MCF 10A (cell line): ENCODE results near the gene TCEAL3. TPM values are rescaled to one million over a fixed set of nuclear protein-coding genes. Genes with fewer than 3 reads are reported as not detected.
"Not testable (repeated sequence)": the region's sequence is repeated elsewhere in the genome, so short reads cannot be mapped to it uniquely, and the experiment has no call there.

Experiments used
- BruUV-seq: library from RNA; stranded (reverse); fragments of 400-500 nt; replicated peaks from 2 replicates; lab custom pipeline; 2021; lab: Mats Ljungman, UMichigan
- CTCF ChIA-PET: fragments of 300-600 bp; sonication (Branson Sonifier 250); formaldehyde crosslinking; extraction: SDS; loops from one replicate; lab custom pipeline; 2021; ENCODE audit warnings: antibody characterized with exemption, inconsistent platforms; lab: Yijun Ruan, JAX
- POLR2A ChIA-PET: fragments of 300-600, 350-650 bp; sonication (Branson Sonifier 250); formaldehyde crosslinking; extraction: SDS; loops from one replicate; lab custom pipeline; 2020; ENCODE audit warnings: antibody characterized with exemption, inconsistent platforms; lab: Yijun Ruan, JAX
- DNase-seq: peaks from one replicate; pipeline ENCODE4 v3.0.0-alpha.2; 2018; ENCODE audit not compliant: unreplicated experiment
- H3K27ac Mint-ChIP-seq: one replicate; pipeline ENCODE4 v1.8.0; 2022; ENCODE audit warnings: mild to moderate bottlenecking, low read depth, mixed read lengths; ENCODE audit not compliant: unreplicated experiment
- H3K27me3 Mint-ChIP-seq: one replicate; pipeline ENCODE4 v1.8.0; 2022; ENCODE audit warnings: mixed read lengths; ENCODE audit not compliant: insufficient read depth, unreplicated experiment
- H3K36me3 Mint-ChIP-seq: one replicate; pipeline ENCODE4 v1.8.0; 2022; ENCODE audit warnings: mild to moderate bottlenecking, moderate library complexity, mixed read lengths; ENCODE audit not compliant: insufficient read depth, unreplicated experiment
- H3K4me1 Mint-ChIP-seq: one replicate; pipeline ENCODE4 v1.8.0; 2022; ENCODE audit warnings: mixed read lengths; ENCODE audit not compliant: insufficient read depth, unreplicated experiment
- H3K4me3 Mint-ChIP-seq: one replicate; pipeline ENCODE4 v1.8.0; 2022; ENCODE audit warnings: mild to moderate bottlenecking, moderate library complexity, mixed read lengths; ENCODE audit not compliant: unreplicated experiment
- H3K9me3 Mint-ChIP-seq: one replicate; pipeline ENCODE4 v1.8.0; 2022; ENCODE audit warnings: mixed read lengths; ENCODE audit not compliant: unreplicated experiment
- intact Hi-C: fragments of 100-400 bp; cut with micrococcal nuclease; formaldehyde crosslinking; loops from 2 replicates; pipeline ENCODE4 v1.14.1; 2022
- total RNA-seq: library from RNA; stranded (reverse); gene quantifications from 2 replicates; pipeline ENCODE4 v1.2.3, GENCODE V29; 2022
- TF ChIP-seq, protein P1 (sequence below): fragments of 200-600 bp; IDR thresholded peaks from one replicate; pipeline ENCODE4 v1.8.0; 2022; ENCODE audit warnings: antibody characterized with exemption, mild to moderate bottlenecking; ENCODE audit not compliant: unreplicated experiment

The TCEAL3 gene
- total RNA-seq, 1 experiment from 2014 or later = 15.1 TPM

DNA sequence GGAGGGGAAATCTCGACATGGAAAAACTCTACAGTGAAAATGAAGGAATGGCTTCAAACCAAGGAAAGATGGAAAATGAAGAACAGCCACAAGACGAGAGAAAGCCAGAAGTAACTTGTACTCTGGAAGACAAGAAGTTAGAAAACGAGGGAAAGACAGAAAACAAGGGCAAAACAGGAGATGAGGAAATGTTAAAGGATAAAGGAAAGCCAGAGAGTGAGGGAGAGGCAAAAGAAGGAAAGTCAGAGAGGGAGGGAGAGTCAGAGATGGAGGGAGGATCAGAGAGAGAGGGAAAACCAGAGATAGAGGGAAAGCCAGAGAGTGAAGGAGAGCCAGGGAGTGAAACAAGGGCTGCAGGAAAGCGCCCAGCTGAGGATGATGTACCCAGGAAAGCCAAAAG lies 21.1 kb upstream of the TCEAL3 start:
- Mint-ChIP-seq H3K9me3 (peaks cover 6% of the 10 kb centered on the region), H3K4me1 (peaks cover 7% of the 10 kb centered on the region), H3K27me3 (peaks cover 41% of the 10 kb centered on the region), H3K36me3 (peaks cover 17% of the 10 kb centered on the region), H3K4me3 (peak overlapping the region; percentile 88), H3K27ac (no peak overlapping the region)
- TF ChIP-seq, protein P1, sequence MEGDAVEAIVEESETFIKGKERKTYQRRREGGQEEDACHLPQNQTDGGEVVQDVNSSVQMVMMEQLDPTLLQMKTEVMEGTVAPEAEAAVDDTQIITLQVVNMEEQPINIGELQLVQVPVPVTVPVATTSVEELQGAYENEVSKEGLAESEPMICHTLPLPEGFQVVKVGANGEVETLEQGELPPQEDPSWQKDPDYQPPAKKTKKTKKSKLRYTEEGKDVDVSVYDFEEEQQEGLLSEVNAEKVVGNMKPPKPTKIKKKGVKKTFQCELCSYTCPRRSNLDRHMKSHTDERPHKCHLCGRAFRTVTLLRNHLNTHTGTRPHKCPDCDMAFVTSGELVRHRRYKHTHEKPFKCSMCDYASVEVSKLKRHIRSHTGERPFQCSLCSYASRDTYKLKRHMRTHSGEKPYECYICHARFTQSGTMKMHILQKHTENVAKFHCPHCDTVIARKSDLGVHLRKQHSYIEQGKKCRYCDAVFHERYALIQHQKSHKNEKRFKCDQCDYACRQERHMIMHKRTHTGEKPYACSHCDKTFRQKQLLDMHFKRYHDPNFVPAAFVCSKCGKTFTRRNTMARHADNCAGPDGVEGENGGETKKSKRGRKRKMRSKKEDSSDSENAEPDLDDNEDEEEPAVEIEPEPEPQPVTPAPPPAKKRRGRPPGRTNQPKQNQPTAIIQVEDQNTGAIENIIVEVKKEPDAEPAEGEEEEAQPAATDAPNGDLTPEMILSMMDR = no peak
- no peak for DNase-seq
- CTCF ChIA-PET = interaction anchor here (0.6 kb wide), 1 partner anchor 126 kb away, joined by 3 read pairs; no protein-coding TSS in a partner anchor
- POLR2A ChIA-PET = interaction anchor here (1.2 kb wide), 1 partner anchor 9 kb away, joined by 3 read pairs; no protein-coding TSS in a partner anchor
- no TSS peak for BruUV-seq
- intact Hi-C loops = loop anchor here (5.0 kb wide), 1 partner anchor 101 kb away; the partner anchor contains the start of gene MORF4L2

GRCh38 chrX:103592295-103592694 lies 15.5 kb upstream of the TCEAL3 start:
- CTCF ChIA-PET, H3K4me1 Mint-ChIP-seq, H3K4me3 Mint-ChIP-seq, DNase-seq, BruUV-seq, H3K27ac Mint-ChIP-seq, H3K9me3 Mint-ChIP-seq, intact Hi-C loops: not testable (repeated sequence)
- peaks cover 29% of the 10 kb centered on the region for H3K27me3 Mint-ChIP-seq
- POLR2A ChIA-PET = interaction anchor here (0.8 kb wide), 1 partner anchor 10 kb away, joined by 3 read pairs; no protein-coding TSS in a partner anchor
- H3K36me3 Mint-ChIP-seq = peaks cover 23% of the 10 kb centered on the region

GRCh38 chrX:103595202-103595601 lies 12.6 kb upstream of the TCEAL3 start:
- H3K9me3 Mint-ChIP-seq, intact Hi-C loops, BruUV-seq, H3K4me3 Mint-ChIP-seq, H3K27ac Mint-ChIP-seq, CTCF ChIA-PET, DNase-seq, H3K4me1 Mint-ChIP-seq: not testable (repeated sequence)
- Mint-ChIP-seq H3K27me3 (peaks cover 11% of the 10 kb centered on the region), H3K36me3 (peaks cover 16% of the 10 kb centered on the region)
- POLR2A ChIA-PET = interaction anchor here (0.6 kb wide), 1 partner anchor 9 kb away, joined by 3 read pairs; no protein-coding TSS in a partner anchor

- DNase-seq = no peak
- Mint-ChIP-seq H3K27me3 (peaks cover 73% of the 10 kb centered on the region), H3K4me1 (peaks cover 14% of the 10 kb centered on the region), H3K4me3 (peak overlapping the region; percentile 81), H3K9me3 (no peaks in the 10 kb centered on the region), H3K36me3 (no peaks in the 10 kb centered on the region), H3K27ac (peak overlapping the region; percentile 87)
- CTCF ChIA-PET = no interaction called here
- intact Hi-C loops = no loop called here
- no TSS peak for BruUV-seq
- POLR2A ChIA-PET = interaction anchor here (0.6 kb wide), 1 partner anchor 76 kb away, joined by 3 read pairs; no protein-coding TSS in a partner anchor
- TF ChIP-seq, protein P1 = no peak
Observed at GRCh38 chrX:103608306-103608963, 672 bp downstream of the TCEAL3 start.

GRCh38 chrX:103610282-103610681 lies 2.5 kb downstream of the TCEAL3 start:
- intact Hi-C loops = no loop called here
- Mint-ChIP-seq H3K4me3 (no peak overlapping the region), H3K27me3 (peaks cover 71% of the 10 kb centered on the region), H3K27ac (no peak overlapping the region), H3K9me3 (no peaks in the 10 kb centered on the region), H3K36me3 (no peaks in the 10 kb centered on the region), H3K4me1 (peaks cover 23% of the 10 kb centered on the region)
- no peak for DNase-seq
- ChIA-PET POLR2A (interaction anchor here (0.7 kb wide), 1 partner anchor 164 kb away, joined by 4 read pairs; no protein-coding TSS in a partner anchor), CTCF (no interaction called here)
- TF ChIP-seq, protein P1 = no peak
- BruUV-seq = no TSS peak
